VCaP (cell line): ENCODE results near the gene KRT83.

Experiments
- H3K27ac ChIP-seq: fragments of 450-650 bp; 2 replicates; pipeline ENCODE4 v1.5.1; 2017
- TF ChIP-seq, protein P1 (sequence below): fragments of 450-650 bp; conservative IDR thresholded peaks from 2 replicates; pipeline ENCODE4 v1.5.1; 2017; ENCODE audit warnings: mild to moderate bottlenecking, moderate library complexity

KRT83 gene

DNA sequence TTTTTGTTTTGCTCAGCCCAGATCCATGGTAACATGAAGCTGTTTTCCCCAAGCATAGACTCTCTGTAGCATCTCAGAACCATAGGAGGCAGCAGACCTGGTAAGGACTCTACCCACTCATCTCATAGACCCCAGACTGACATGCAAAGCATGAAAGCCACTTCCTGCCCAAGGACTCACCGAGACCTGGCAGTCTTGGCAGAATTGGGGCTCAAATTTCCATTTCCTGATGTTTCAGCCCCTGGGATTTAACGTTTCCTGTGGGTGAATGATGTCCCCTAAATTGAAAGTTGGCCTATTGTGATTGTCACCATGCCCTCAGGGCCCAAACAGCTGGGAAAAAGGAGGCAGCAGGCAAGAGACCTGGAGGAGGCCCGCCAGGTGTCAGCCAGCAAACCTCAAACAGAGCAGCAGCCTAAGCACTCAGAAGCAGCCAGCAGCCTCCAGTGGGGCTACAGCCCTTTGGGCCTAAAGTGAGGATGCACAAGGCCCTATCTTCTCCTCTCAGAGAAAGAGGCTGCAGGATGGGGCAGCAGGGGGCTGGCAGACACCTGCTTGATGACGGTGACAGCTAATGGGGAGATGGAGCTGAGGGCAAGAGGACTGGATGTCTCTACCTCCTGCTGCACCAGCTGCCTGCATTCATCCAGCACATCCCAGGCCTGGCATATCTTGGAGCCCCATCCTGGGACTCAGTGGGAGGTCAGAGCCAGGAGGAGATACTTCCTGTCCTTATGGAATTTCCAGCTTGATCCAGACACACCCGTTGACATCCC is 37.6 kb upstream of the KRT83 start:
- TF ChIP-seq, protein P1, sequence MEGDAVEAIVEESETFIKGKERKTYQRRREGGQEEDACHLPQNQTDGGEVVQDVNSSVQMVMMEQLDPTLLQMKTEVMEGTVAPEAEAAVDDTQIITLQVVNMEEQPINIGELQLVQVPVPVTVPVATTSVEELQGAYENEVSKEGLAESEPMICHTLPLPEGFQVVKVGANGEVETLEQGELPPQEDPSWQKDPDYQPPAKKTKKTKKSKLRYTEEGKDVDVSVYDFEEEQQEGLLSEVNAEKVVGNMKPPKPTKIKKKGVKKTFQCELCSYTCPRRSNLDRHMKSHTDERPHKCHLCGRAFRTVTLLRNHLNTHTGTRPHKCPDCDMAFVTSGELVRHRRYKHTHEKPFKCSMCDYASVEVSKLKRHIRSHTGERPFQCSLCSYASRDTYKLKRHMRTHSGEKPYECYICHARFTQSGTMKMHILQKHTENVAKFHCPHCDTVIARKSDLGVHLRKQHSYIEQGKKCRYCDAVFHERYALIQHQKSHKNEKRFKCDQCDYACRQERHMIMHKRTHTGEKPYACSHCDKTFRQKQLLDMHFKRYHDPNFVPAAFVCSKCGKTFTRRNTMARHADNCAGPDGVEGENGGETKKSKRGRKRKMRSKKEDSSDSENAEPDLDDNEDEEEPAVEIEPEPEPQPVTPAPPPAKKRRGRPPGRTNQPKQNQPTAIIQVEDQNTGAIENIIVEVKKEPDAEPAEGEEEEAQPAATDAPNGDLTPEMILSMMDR: no peak
- H3K27ac ChIP-seq: no peak overlapping the region

DNA sequence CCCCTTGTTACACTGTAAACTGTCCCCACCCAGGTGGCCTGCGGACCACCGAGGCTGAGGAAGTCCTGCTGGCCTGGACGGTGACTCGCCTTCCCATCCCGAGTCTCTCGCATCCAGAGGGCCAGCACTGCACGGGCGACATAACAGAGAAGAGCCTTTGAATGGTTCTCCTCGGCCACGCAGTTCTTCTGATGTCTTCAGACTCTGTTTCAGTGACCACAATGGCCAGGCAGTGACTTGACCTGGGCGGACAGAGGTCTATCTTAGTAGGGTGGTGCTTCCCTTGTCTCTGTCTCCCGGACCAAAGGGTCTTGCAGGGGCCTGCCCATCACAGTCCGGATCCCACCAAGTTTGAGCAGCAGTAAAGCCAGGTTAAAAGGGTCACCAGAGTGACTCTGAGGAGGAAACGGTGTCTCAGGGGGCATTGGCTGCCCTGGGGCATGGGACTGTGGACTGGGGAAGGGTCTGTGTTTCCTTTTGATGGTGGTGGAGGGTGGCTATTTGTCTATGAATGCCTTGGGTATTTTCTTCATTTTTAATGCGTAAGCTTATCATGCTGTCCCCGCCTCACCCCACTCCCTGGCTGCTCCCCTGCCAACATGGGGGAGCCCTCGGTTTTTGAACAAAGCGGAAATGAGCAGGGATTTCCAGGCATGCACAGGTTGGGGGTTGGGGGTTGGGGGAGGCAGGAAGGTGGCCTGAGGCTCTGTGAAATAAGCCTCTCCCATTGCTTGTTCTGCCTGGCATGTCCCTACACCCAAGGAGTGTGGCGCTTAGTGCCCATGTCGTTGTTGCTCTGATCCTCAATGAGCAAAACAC is 35.8 kb upstream of the KRT83 start:
- TF ChIP-seq, protein P1: no peak
- H3K27ac ChIP-seq: no peak overlapping the region

DNA sequence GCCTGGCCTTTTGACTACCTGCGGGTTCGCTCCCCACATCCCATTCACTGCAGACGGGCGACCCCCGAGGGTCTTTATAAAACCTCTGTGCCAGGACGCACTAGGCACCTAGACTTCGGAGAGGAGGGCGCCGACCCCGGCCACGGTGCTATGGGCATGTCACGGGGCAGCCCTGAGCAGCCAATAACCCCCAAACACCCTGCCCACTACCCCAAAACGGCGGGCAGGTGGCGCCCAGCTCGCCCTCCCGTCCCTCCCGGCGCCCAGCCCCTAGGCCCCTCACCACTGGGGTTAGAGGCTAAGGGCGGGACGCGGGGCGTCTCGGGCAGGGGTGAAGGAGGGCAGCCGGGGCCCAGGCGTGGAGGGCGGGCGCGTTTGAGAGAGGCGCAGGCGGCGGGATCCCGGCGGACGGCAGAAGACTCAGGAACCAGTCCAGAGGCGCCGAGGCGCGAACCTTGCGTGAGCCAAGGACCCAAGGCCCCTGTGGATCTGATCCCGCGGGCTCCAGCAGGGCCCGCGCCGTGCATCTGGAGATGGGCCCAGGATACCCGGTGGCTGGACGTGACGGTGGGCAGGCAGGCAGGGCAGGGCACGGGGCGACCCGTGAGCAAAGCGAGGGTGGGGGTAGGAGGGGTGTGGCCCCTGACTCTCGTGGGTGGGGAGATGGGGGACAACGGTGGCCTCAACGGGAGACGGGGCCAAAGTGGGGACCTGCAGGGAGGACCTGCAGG is 35.0 kb upstream of the KRT83 start:
- TF ChIP-seq, protein P1: no peak
- H3K27ac ChIP-seq: no peak overlapping the region

DNA sequence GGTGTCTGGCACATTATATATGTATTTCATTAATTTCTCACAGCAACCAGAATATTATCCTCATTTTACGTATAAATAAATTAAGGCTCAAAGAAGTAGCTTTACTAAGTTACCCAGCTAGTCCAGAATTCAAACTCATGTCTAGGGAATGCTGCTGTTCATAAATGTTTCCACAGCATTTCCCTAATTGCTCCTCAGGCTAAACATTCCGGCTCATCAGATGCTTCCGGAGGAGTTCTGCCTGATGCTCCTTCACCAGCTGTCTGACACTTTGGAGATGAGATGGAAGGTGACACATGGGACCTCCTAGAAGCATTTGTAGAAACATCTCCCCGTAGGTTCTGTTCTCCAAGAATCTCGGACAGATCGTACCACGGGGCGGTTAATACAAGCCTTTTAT is 34.0 kb upstream of the KRT83 start:
- TF ChIP-seq, protein P1: no peak
- H3K27ac ChIP-seq: no peak overlapping the region

DNA sequence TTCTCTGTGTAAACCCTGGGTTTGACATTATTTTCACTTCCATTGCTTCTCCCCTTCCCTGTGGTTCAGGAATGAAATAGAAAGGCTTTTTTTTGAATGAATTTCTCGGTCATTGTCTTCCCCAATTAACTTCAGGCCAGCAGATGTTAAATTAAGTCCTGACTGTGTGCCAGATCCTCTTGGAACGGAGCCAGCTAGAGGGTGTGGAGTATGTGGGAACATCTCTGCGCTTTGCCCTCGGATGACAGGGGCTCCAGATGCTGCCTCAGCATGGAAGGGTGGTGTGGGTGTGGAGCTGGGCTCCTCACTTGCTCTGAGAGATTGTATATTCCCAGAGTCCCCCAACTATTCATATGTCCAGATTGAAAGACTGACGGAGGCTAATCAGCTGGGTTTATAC is 33.0 kb upstream of the KRT83 start:
- no peak overlapping the region for H3K27ac ChIP-seq
- TF ChIP-seq, protein P1: no peak

DNA sequence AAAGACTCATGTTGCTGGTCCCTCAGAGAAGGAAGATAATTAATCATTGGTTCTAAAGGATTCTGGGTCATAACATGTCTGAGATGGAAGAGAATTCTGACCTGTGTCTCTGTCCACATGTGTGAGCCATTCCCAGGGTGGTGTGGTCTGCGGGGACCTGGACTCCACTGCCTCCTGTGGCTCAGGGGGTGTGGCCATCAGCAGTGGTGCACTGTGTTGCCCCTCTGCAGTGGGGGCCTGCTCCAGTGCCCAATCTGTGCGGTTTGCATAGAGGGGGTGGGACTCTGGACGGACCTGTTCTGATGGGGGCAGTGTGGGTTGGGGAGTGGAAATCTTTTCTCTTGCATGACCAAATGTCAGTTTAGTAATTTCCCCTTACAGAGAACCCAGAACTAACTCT is 32.6 kb upstream of the KRT83 start:
- no peak overlapping the region for H3K27ac ChIP-seq
- TF ChIP-seq, protein P1: no peak

DNA sequence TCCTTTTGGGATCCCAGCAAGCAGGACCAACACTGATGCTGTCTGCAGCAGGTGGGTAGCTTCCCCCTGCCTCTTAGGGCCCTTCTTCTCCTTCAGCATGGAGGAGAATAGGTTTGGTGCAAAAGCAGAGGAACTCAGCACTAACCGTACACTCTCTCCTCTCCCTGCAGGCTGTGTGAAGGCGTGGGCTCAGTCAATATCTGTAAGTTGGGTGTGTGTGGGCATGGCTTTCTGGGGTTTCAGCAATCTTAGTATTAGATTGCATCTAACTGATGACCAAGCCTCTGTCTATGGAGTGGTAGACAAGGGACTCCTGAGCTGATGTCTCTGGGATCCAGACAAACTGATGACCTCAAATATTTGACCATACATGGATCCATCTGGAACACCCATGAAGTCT is 31.8 kb upstream of the KRT83 start:
- no peak overlapping the region for H3K27ac ChIP-seq
- TF ChIP-seq, protein P1: no peak
